ENCODE measurements around the gene PIK3R1. TPM values are rescaled to one million over a fixed set of nuclear protein-coding genes. Genes with fewer than 3 reads are reported as not detected.

Gene PIK3R1
- total RNA-seq, 1 donor, result 26.8 TPM

DNA sequence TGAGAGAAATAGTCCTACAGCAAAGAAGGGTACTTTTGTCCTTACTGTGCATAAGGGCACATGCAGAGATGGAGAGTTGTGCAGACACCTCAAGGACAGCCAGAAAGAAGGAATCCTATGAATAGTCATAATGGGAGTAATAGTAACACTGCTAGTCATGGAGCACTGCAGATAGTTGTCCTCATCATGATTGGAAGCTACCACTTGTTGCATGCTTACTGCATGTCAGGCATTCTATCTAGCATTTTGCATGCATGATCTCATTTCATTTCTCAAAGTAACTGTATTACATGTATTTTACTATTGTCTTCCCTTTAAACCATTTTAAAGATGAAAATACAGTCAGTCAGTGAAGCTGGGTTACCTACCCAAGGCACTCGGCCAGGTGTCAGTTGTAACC, 81.3 kb downstream of the PIK3R1 start:
- H3K36me3 ChIP-seq (ENCODE audit: insufficient read depth, low read length), result peaks cover 51% of the 10 kb centered on the region
- DNase-seq (ENCODE audit: insufficient read length, low spot score, missing footprints), result no peak
- TF ChIP-seq, protein P1, sequence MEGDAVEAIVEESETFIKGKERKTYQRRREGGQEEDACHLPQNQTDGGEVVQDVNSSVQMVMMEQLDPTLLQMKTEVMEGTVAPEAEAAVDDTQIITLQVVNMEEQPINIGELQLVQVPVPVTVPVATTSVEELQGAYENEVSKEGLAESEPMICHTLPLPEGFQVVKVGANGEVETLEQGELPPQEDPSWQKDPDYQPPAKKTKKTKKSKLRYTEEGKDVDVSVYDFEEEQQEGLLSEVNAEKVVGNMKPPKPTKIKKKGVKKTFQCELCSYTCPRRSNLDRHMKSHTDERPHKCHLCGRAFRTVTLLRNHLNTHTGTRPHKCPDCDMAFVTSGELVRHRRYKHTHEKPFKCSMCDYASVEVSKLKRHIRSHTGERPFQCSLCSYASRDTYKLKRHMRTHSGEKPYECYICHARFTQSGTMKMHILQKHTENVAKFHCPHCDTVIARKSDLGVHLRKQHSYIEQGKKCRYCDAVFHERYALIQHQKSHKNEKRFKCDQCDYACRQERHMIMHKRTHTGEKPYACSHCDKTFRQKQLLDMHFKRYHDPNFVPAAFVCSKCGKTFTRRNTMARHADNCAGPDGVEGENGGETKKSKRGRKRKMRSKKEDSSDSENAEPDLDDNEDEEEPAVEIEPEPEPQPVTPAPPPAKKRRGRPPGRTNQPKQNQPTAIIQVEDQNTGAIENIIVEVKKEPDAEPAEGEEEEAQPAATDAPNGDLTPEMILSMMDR (IDR thresholded peaks at IDR 0.05; ENCODE audit: extremely low read depth, low read depth, low read length), result no peak

DNA sequence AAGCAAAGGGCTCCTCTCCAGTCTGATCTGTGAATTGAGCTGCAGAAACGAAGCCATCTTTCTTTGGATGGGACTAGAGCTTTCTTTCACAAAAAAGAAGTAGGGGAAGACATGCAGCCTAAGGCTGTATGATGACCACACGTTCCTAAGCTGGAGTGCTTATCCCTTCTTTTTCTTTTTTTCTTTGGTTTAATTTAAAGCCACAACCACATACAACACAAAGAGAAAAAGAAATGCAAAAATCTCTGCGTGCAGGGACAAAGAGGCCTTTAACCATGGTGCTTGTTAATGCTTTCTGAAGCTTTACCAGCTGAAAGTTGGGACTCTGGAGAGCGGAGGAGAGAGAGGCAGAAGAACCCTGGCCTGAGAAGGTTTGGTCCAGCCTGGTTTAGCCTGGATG, 82.1 kb downstream of the PIK3R1 start:
- peaks cover 51% of the 10 kb centered on the region for H3K36me3 ChIP-seq (ENCODE audit: insufficient read depth, low read length)
- H4K20me1 ChIP-seq (ENCODE audit: insufficient read depth, low read length), result no peaks in the 10 kb centered on the region
- TF ChIP-seq, protein P1 (IDR thresholded peaks at IDR 0.05; ENCODE audit: extremely low read depth, low read depth, low read length), result no peak
- no peak overlapping the region for H2AFZ ChIP-seq (ENCODE audit: low read length)
- no peak overlapping the region for H3K27ac ChIP-seq (ENCODE audit: low read depth, low read length)
- no peak overlapping the region for H3K4me3 ChIP-seq (ENCODE audit: insufficient read depth, low read length)
- H3K4me1 ChIP-seq (ENCODE audit: insufficient read depth, low read length), result peaks cover 8% of the 10 kb centered on the region
- no peaks in the 10 kb centered on the region for H3K79me2 ChIP-seq (ENCODE audit: insufficient read depth, low read length)
- H3K9me3 ChIP-seq (ENCODE audit: low read depth, low read length), result no peaks in the 10 kb centered on the region
- no peak overlapping the region for H3K4me2 ChIP-seq (ENCODE audit: insufficient read depth, low read length)
- DNase-seq (ENCODE audit: insufficient read length, low spot score, missing footprints), result no peak
- no peaks in the 10 kb centered on the region for H3K27me3 ChIP-seq (ENCODE audit: insufficient read depth, low read length)

More for the DNA sequence above, 81.3 kb downstream of the PIK3R1 start:
- no peak overlapping the region for H3K4me2 ChIP-seq (ENCODE audit: insufficient read depth, low read length)
- H3K4me1 ChIP-seq (ENCODE audit: insufficient read depth, low read length), result peaks cover 16% of the 10 kb centered on the region
- H3K27me3 ChIP-seq (ENCODE audit: insufficient read depth, low read length), result no peaks in the 10 kb centered on the region
- no peak overlapping the region for H3K4me3 ChIP-seq (ENCODE audit: insufficient read depth, low read length)
- no peaks in the 10 kb centered on the region for H3K9me3 ChIP-seq (ENCODE audit: low read depth, low read length)
- no peak overlapping the region for H3K27ac ChIP-seq (ENCODE audit: low read depth, low read length)
- H4K20me1 ChIP-seq (ENCODE audit: insufficient read depth, low read length), result no peaks in the 10 kb centered on the region
- H3K79me2 ChIP-seq (ENCODE audit: insufficient read depth, low read length), result no peaks in the 10 kb centered on the region
- H2AFZ ChIP-seq (ENCODE audit: low read length), result no peak overlapping the region

DNA sequence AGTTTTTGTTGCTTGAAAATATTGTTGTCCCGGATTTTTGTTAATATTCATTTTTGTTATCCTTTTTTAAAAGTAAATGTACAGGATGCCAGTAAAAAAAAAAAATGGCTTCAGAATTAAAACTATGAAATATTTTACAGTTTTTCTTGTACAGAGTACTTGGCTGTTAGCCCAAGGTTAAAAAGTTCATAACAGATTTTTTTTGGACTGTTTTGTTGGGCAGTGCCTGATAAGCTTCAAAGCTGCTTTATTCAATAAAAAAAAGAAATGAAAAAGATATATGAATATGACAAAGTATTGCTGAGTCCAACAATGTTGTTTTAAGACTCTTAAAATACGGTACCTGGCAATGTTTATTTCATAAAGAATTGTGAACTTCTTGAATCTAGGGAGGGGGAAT, 82.9 kb downstream of the PIK3R1 start:
- Histone ChIP-seq H4K20me1 (ENCODE audit: insufficient read depth, low read length) (no peaks in the 10 kb centered on the region), H3K27me3 (ENCODE audit: insufficient read depth, low read length) (no peaks in the 10 kb centered on the region), H3K27ac (ENCODE audit: low read depth, low read length) (no peak overlapping the region), H3K36me3 (ENCODE audit: insufficient read depth, low read length) (peaks cover 46% of the 10 kb centered on the region), H2AFZ (ENCODE audit: low read length) (no peak overlapping the region), H3K79me2 (ENCODE audit: insufficient read depth, low read length) (no peaks in the 10 kb centered on the region), H3K4me3 (ENCODE audit: insufficient read depth, low read length) (no peak overlapping the region), H3K4me2 (ENCODE audit: insufficient read depth, low read length) (no peak overlapping the region), H3K9me3 (ENCODE audit: low read depth, low read length) (no peaks in the 10 kb centered on the region), H3K4me1 (ENCODE audit: insufficient read depth, low read length) (peaks cover 8% of the 10 kb centered on the region)
- DNase-seq (ENCODE audit: insufficient read length, low spot score, missing footprints), result no peak
- TF ChIP-seq, protein P1 (IDR thresholded peaks at IDR 0.05; ENCODE audit: extremely low read depth, low read depth, low read length), result no peak

DNA sequence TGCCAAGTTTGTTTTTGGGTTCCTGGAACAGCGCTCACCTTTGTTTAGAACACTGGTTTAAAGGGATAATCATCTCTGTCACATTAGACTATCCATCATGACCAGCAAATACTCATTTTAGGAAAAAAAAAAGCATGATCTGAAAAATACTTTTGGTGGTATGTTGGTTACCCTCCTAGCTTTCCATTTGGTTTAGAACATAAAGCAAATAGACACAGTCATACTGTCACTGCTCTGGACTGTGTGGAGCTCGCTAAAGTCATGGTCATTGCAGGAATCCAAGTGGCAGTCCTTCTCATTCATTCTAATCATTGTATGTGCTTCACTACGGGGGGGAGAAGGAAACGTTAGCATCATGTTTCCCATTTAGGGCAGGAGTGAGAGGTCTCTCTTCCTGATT, 83.5 kb downstream of the PIK3R1 start:
- H3K9me3 ChIP-seq (ENCODE audit: low read depth, low read length), result no peaks in the 10 kb centered on the region
- no peaks in the 10 kb centered on the region for H3K79me2 ChIP-seq (ENCODE audit: insufficient read depth, low read length)
- H3K4me2 ChIP-seq (ENCODE audit: insufficient read depth, low read length), result no peak overlapping the region
- H2AFZ ChIP-seq (ENCODE audit: low read length), result no peak overlapping the region
- H3K27ac ChIP-seq (ENCODE audit: low read depth, low read length), result no peak overlapping the region
- no peaks in the 10 kb centered on the region for H3K27me3 ChIP-seq (ENCODE audit: insufficient read depth, low read length)
- peaks cover 9% of the 10 kb centered on the region for H3K4me1 ChIP-seq (ENCODE audit: insufficient read depth, low read length)
- TF ChIP-seq, protein P1 (IDR thresholded peaks at IDR 0.05; ENCODE audit: extremely low read depth, low read depth, low read length), result no peak
- H3K36me3 ChIP-seq (ENCODE audit: insufficient read depth, low read length), result peaks cover 39% of the 10 kb centered on the region
- peak; percentile 61 for DNase-seq (ENCODE audit: insufficient read length, low spot score, missing footprints)
- no peaks in the 10 kb centered on the region for H4K20me1 ChIP-seq (ENCODE audit: insufficient read depth, low read length)
- H3K4me3 ChIP-seq (ENCODE audit: insufficient read depth, low read length), result no peak overlapping the region
